ENCODE results near the gene CTAG1A.

- TF ChIP-seq ETS1 (conservative IDR thresholded peaks at IDR 0.05; ENCODE audit: control insufficient read depth, low read depth, low read length) (no peak), CTCF (IDR thresholded peaks at IDR 0.05 in 2 of 3, conservative IDR thresholded peaks at IDR 0.05 in 1 of 3; ENCODE audit: insufficient read depth in 2 of 3, low read depth in 1 of 3, low read length in 3 of 3) (no peak), CBX5 (IDR thresholded peaks at IDR 0.05; ENCODE audit: borderline replicate concordance, low read depth) (no peak)
These were observed 14.6 kb downstream of the CTAG1A start for GRCh38 chrX:154599531-154599930.
